NOMO-1 (cell line): ENCODE results near the gene MAGEA6.
"Not testable (repeated sequence)": the region's sequence is repeated elsewhere in the genome, so short reads cannot be mapped to it uniquely, and the experiment has no call there.

Source experiments
- DNase-seq, 2 experiments: peaks; one replicate each; lab custom pipeline; 2025; ENCODE audit not compliant: unreplicated experiment in 2 of 2; lab: John Stamatoyannopoulos, UW

Gene MAGEA6, protein sequence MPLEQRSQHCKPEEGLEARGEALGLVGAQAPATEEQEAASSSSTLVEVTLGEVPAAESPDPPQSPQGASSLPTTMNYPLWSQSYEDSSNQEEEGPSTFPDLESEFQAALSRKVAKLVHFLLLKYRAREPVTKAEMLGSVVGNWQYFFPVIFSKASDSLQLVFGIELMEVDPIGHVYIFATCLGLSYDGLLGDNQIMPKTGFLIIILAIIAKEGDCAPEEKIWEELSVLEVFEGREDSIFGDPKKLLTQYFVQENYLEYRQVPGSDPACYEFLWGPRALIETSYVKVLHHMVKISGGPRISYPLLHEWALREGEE

DNA sequence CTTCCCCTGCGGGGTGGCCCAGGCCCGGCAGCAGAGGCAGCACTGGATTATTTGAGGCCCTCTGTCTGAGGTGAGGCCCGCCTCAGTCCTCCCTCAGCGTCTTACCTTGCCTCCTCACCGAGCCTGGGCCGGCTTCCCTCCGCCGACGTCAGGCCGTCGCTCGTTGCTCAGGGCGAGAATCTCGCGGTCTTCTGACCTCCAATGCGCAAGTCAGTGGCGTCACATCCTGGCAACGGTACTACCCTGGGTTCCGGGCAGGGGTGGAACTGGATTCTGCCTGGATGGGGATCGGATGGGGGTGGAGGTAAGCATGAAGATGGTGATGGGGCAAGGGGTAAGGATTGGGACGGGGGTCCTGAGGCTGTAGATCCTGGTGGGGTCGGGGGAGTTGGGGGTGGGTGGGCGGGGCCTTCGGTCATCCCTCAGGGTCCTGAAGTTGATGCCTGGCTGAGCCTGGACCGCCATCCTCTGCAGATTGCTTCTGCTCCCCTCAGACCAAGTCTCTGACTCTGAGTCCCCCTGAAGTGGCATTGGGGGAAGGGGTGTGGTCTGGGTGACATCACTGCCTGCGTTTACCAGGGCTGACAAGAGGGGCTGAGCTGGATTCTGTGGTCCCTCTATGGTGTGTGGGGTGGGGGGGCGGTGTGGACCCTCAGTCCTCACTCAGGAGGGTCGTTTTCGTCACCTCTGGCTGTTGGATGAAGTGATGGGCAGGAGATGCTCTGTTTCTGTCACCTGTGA is at the start of gene MAGEA6:
Gene MAGEA6, minus strand, starts transcription at position 141 of the 741 bp plus-strand sequence. CDS start 2,039 bp downstream, outside the sequence.
- not testable (repeated sequence) for DNase-seq

DNA sequence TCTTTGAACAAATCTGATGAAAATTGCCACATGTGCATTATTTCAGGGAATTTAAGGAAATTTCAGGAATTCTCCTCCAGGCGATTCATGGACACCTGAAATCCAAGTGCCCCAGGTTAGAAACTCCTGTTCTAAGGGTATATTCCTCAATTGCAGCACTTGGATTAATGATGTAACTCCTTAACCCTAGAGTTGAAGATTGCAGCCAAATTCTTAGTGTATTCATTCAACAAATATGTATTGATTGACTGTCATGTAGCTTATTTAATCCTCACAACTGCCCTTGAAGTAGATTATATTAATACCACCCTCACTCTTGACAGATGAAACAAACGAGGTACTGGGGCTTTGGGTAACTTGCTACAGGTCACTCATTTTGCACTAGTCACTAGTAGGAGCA is 49.8 kb upstream of the MAGEA6 start:
- no peak for DNase-seq

DNA sequence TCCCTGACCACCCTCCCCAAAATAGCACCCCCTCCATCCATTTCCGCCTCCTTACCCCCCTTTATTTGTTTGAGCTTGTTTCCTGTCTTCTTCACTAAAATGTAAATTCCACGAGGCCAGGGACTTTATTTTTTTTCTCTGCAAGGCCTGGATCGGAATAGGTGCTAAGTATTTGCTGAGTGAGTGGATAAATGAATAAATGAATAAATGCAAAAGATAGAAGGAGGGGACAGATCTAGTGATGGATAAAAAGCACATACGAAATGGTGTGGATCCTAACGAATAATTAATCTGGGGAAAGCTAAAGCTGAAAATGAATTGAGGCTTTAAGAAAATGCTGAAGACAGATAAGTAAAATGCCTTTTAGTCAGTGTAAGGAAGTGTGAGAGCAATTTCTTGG is 48.9 kb upstream of the MAGEA6 start:
- no peak for DNase-seq

DNA sequence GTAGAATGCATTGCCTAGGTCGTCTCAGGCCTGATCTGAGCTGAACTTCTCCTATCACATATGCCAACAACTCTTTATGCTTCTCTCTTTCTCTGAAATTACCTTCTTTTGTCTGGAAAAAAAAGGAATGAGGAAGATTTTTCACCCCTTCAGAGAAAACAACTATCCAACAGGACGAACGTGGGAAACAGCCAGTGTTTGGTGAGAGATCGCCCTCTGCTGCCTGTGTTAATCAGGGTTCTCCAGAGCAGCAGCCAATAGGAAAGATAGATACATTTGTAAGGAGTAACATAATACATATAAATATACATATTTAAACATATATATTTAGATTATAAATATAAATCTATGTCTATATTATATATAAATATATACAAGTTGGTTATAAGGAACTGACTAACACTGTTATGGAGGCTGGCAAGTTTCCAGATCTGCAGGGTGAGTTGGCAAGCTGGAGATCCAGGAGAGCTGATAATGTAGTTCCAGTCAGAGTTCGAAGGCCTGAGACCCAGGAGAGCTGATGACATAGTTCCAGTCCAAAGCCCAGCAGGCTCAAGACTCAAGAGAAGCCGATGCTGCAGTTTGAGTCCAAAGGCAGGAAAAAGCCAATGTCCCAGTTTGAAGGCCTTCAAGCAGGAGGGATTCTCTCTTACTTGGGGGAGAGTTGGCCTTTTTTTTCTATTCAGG is 47.7 kb upstream of the MAGEA6 start:
- DNase-seq, result no peak

DNA sequence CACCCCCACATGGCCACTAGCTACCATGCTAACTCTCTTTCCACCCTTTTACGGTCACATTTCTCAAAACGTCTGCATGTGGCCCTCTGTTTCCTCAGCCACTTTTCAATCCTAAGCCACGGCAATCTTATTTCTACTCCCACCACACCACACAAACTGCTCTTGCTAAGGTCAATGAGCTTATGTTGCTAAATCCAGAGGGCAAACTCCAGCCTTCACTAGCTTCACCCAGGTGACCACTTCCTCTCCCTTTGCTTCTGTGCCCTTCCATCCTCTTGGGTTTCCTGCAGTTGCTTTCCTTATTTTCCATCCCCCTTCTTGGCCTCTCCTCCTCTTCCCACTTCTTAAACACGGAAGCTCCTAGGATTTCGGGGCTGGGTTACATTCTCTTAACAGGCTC is 44.6 kb upstream of the MAGEA6 start:
- DNase-seq, result no peak

DNA sequence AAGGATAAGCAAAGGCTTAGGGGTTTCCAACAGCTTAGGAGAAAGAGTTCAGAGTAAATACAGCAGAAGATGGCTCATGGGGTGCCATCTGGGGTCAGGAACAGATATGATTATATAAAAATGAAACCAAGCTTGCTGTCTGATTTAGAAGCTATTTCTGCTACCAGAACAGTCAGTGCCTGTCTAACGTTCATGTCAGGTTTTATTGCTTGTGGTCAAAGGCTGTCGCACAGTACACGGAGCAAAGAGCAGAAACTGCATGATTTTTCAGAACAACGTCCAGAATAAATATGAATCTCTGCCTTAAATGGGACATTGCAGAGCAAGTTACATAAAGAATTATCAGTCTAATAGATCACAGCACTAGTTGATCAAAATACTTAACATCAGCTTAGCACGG is 43.7 kb upstream of the MAGEA6 start:
- DNase-seq, result no peak

DNA sequence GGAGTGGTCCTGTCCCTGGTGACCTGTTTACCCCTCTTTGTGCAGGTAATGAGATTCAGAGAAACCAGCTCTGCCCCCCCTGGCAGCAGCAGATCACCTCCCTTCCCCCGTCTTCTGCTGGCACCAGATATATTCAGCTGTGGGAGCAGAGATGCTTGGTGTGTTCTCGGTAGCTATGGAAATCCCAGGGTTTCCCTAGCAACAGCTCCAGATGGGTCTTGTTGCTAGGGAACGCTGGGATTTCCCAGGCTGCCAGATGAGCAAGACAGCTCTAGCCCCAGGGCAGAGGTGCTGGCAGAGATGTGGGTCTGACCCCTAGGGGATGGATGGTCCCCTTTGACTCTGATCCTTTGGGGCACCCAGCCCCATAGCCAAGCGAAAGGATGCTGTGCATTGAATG is 40.9 kb upstream of the MAGEA6 start:
- DNase-seq, result no peak

DNA sequence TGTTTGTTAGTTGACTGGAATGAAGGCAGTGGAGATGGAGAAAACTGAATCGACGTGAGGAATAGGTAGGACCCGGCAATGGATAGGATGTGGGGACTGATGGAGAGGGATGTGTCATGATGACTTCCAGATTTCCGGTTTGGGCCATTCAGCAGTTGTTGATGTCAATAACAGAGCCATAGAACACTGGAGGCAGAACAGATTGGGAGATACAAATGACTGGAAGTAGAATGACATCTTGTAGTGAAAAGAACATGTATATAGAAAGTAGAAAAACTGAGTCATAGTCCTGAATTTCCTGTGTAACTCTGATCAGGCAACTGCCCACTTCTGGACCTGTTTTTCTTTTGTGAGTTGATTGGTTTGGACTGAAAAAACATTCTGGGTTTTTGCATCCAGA is 36.5 kb upstream of the MAGEA6 start:
- no peak for DNase-seq

DNA sequence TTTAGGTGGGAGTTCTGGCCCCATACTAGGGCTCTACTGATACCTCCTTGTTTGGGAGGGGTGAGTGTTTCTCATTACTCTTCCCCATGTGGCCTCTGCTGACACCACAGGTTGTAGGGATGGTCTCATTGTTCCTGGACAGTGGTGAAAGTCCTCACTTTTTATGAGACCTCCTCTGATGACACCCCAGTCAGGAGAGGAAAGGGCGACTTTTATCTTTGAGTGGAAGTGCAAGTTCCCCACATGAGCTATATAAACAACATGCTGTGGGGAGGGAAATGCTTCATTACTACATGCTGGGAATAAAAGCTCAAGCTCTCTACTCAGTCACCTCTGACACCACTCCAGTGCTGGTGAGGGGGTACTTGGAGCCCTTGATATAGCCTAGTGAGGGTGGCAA is 29.5 kb upstream of the MAGEA6 start:
- no peak for DNase-seq

DNA sequence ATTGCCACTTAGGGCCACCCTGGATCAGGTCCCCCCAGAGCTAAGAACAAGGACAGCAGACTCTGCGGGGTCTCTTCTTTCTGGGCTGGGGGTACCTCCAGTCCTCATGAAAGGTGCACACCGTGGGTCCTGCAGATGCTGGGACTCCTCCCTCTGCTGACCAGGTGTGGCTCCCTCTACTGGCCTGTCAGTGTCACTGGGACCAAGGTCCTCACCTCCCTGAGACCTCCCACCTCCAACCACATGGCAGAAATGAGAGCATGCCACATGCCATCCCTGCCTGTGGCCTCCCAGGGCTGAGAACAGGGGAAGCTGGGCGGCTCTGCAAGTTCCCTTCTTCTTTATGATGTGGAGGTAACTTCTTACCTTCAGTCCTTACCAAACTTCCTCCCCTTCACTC is 17.6 kb upstream of the MAGEA6 start:
- DNase-seq, result not testable (repeated sequence)

DNA sequence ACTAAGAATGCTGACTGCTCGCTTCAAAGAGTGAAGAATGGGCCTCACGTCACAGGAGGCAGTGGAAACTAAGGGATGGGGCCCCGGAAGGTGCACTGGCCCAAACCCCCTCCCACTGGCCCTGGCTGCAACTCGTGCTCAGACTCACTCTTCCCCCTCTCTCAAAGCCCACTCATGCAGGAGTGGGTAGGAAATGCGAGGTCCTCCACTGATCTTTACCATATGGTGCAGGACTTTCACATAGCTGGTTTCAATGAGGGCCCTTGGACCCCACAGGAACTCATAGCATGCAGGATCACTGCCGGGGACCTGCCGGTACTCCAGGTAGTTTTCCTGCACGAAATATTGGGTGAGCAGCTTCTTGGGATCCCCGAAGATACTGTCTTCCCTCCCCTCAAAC is 2.9 kb downstream of the MAGEA6 start:
- DNase-seq, result not testable (repeated sequence)

DNA sequence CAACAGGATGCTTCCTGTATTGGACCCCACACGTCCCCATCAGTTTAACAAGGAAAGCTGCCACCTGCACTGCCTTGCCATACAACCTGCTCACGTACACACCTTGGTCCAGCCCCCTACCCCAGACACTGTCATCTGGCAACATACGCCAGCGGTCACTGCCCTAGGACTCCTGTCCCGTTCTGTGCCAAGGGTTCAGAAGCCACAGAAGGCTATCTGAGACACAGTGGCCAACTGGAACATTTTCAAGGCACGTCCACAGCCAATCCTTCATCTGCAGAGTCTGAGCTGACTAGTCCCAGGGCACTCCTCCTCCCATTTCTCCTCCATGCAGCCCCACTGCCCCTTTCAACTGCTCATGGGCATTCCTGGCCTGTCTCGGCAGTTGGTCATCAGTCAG is 7.9 kb downstream of the MAGEA6 start:
- DNase-seq, result not testable (repeated sequence)

DNA sequence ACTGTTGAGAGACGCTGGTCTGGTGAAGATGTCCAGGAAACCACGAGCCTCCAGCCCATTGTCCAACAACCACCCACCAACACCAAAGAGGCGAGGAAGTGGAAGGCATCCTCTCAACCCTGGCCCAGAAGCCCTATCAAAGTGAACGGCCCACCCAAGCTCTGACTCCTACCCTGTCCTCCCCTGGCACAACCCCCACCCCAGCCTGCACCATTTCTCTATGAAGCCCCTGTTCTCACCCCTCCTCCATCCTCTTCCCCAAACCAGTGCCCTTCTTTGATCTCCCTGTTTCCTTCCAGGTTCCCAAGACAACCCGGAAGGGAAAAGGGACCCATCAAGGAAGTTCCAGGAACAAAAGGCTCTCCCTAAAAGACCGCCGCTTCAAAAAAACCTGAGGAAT is 9.9 kb downstream of the MAGEA6 start:
- not testable (repeated sequence) for DNase-seq

DNA sequence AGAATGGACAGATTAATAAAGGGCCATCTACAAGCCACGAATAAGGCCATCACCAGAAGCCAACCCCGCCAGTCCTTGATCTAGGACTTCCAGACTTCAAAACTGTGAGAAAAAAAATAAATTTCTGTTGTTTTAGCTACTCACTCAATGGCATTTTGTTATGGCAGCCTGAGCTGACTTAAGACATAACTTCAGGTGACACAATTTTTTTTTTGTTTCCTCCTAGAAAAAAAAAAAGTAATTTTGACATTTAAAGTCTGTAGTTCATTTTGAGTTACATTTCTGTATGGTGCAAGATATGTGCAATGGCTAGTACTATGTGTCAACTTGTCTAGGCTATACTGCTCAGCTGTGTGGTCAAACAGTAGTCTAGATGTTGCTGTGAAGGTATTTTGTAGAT is 10.6 kb downstream of the MAGEA6 start, which contains the start of gene CSAG3:
Gene CSAG3, plus strand, starts transcription at position 301 of the 400 bp plus-strand sequence.
- DNase-seq, result not testable (repeated sequence)

DNA sequence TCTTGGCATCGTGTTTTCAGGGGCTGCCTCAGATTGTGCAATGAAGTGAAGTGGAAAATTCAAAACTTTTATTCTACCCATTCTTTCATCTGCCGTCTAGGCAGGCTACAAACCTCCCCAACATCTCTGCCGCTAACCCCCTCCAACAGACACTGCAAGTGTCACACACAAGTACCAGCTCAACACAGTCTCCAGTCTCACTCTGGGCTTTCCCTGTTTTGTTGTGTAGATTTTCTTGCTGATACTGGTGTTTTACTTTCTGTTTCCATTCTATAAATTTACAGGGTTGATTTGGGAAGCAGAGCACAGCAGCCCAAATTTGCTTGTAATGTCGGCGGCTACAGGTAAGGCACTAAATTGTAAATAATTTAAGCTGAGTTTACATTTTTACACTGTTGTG is 14.6 kb downstream of the MAGEA6 start:
- DNase-seq, result not testable (repeated sequence)

DNA sequence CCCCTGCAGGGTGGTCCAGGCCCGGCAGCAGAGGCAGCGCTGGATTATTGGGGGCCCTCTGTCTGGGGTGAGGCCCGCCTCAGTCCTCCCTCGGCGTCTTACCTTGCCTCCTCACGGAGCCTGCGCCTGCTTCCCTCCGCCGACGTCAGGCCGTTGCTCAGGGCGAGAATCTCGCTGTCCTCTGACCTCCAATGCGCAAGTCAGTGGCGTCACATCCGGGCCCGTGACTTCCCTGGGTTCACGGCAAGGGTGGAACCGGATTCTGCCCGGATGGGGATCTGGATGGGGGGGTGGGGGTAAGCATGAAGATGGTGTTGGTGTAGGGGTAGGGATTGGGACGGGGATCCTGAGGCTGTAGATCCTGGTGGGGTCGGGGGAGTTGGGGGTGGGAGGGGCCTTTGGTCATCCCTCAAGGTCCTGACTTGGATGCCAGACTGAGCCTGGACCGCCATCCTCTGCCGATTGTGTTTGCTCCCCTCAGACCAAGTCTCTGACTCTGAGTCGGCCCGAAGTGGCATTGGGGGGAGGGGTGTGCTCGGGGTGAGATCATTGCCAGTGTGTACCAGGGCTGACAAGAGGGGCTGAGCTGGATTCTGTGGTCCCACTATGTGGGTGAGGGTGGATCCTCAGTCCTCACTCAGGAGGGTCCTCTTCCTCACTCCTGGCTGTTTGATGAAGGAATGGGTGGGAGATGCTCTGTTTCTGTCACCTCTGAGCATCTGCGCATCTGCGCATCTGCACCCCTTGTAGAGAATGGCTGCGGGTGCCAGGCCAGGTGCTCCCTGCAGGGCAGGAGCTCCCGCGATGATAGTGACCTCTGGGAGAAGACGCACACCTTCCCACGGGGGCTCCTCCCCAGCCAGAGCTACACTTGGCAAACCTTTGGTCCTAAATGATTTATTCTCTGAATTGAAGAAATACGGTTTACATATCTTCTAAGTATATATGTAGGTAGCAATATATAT is 15.5 kb downstream of the MAGEA6 start, which contains the start of gene MAGEA2:
Gene MAGEA2, minus strand, starts transcription at position 157 of the 965 bp plus-strand sequence. CDS start 2,479 bp downstream, outside the sequence.
- DNase-seq, result not testable (repeated sequence)

DNA sequence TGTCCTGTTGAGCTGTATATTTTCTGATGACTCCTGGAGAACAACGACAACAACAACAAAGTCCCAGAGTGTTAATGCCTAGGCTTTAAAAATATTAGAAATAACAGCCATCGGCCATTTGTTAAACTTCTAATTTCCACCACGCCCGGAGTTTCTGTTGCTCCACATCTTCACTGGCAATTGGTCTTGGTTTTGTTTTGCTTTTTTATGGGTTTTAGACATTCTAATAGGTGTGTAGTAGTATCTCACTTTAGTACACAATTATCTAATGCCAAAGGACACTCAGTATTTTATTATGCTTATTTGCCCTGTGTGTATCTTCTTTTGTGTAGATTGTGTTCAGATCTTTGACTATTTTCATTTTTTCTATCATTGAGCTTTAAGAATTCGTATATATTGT is 30.9 kb downstream of the MAGEA6 start:
- no peak for DNase-seq

DNA sequence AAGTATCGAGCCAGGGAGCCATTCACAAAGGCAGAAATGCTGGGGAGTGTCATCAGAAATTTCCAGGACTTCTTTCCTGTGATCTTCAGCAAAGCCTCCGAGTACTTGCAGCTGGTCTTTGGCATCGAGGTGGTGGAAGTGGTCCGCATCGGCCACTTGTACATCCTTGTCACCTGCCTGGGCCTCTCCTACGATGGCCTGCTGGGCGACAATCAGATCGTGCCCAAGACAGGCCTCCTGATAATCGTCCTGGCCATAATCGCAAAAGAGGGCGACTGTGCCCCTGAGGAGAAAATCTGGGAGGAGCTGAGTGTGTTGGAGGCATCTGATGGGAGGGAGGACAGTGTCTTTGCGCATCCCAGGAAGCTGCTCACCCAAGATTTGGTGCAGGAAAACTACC is 33.0 kb downstream of the MAGEA6 start:
- not testable (repeated sequence) for DNase-seq

DNA sequence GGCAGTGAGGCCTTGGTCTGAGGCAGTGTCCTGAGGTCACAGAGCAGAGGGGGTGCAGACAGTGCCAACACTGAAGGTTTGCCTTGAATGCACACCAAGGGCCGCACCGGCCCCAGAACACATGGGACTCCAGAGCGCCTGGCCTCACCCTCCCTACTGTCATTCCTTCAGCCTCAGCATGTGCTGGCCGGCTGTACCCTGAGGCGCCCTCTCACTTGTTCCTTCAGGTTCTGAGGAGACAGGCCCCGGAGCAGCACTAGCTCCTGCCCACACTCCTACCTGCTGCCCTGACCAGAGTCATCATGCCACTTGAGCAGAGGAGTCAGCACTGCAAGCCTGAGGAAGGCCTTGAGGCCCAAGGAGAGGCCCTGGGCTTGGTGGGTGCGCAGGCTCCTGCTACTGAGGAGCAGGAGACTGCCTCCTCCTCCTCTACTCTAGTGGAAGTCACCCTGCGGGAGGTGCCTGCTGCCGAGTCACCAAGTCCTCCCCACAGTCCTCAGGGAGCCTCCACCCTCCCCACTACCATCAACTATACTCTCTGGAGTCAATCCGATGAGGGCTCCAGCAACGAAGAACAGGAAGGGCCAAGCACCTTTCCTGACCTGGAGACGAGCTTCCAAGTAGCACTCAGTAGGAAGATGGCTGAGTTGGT is 33.5 kb downstream of the MAGEA6 start:
- no peak for DNase-seq

DNA sequence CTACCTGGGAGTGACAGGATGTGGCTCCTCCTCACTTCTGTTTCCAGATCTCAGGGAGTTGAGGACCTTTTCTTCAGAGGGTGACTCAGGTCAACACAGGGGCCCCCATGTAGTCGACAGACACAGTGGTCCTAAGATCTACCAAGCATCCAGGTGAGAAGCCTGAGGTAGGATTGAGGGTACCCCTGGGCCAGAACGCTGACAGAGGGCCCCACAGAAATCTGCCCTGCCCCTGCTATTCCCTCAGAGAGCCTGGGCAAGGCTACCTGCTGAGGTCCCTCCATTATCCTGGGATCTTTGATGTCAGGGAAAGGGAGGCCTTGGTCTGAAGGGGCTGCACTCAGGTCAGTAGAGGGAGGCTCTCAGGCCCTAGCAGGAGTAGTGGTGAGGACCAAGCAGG is 34.4 kb downstream of the MAGEA6 start:
- DNase-seq, result no peak
